Measurements from ENCODE around the gene NOP16. TPM values are rescaled to one million over a fixed set of nuclear protein-coding genes. Genes with fewer than 3 reads are reported as not detected.

The NOP16 gene
- polyA plus RNA-seq, 2 of the 4 experiments (the other 2 are of a cell fraction) = 90.7 to 127 TPM

- DNase-seq (ENCODE audit: low read depth in 1 of 2, low spot score in 1 of 2) = peak in 1 of 2 experiments; percentile 14
- peak overlapping the region; percentile 93 for H3K4me2 ChIP-seq
- peak; percentile 58 to 60 for ATAC-seq
- H3K27ac ChIP-seq = peak overlapping the region; percentile 88 to 94
- TF ChIP-seq PBX3 (IDR thresholded peaks at IDR 0.05) = no peak
- TF ChIP-seq JUNB (IDR thresholded peaks at IDR 0.05) = no peak
- no peak for TF ChIP-seq E2F6 (IDR thresholded peaks at IDR 0.05; ENCODE audit: borderline replicate concordance, low read depth)
- no peak for TF ChIP-seq TP53 (CRISPR knock-in tag; IDR thresholded peaks at IDR 0.05)
- TF ChIP-seq FOSB (CRISPR knock-in tag; IDR thresholded peaks at IDR 0.05) = no peak
- no peak for TF ChIP-seq MAX (IDR thresholded peaks at IDR 0.05)
- no peak for TF ChIP-seq EHMT2 (IDR thresholded peaks at IDR 0.05; ENCODE audit: low read depth)
- no peak for TF ChIP-seq FOSL2 (IDR thresholded peaks at IDR 0.05)
- TF ChIP-seq FOSL2 (CRISPR knock-in tag; IDR thresholded peaks at IDR 0.05) = no peak
- no peak for TF ChIP-seq KDM1A (IDR thresholded peaks at IDR 0.05; ENCODE audit: low read depth)
- TF ChIP-seq ZC3H11A (IDR thresholded peaks at IDR 0.05) = no peak
- TF ChIP-seq RCOR1 (IDR thresholded peaks at IDR 0.05; ENCODE audit: low read depth, low read length) = no peak
- no peak for TF ChIP-seq CHD4 (IDR thresholded peaks at IDR 0.05; ENCODE audit: borderline replicate concordance)
- TF ChIP-seq RARB (CRISPR knock-in tag; IDR thresholded peaks at IDR 0.05) = no peak
- peaks cover 15% of the 10 kb centered on the region; the same call in 1 of the 3 replicates for H3K4me1 ChIP-seq
- H3K9me3 ChIP-seq = no peaks in the 10 kb centered on the region
- POLR2A ChIA-PET = interaction anchor here (0.6 to 2.5 kb wide), 3 partner anchors 9 to 41 kb away, joined by 3 to 7 read pairs (median 7); partner anchors contain the start of genes HIGD2A and NOP16
- 7% methylated on average over 13 of the region's 27 CpGs for WGBS (ENCODE audit: missing lambda C conversion rate)
- CTCF ChIA-PET = interaction anchor here (0.6 to 2.6 kb wide), 7 partner anchors 8 to 629 kb away, joined by 3 to 6 read pairs (median 3); no protein-coding TSS in a partner anchor
- no peak for FAIRE-seq
- H3K4me3 ChIP-seq = peak overlapping the region; percentile 90
These were observed 27.4 kb downstream of the NOP16 start for GRCh38 chr5:176360894-176361436.

- Histone ChIP-seq H3K27ac (no peak overlapping the region), H3K9me3 (no peaks in the 10 kb centered on the region), H3K4me3 (no peak overlapping the region), H3K4me1 (peaks cover 15% of the 10 kb centered on the region; the same call in 1 of the 3 replicates), H3K4me2 (peak overlapping the region; percentile 93)
- no peak for FAIRE-seq
- TF ChIP-seq ATOH8 (CRISPR knock-in tag; IDR thresholded peaks at IDR 0.05; ENCODE audit: low read depth) = no peak
- ATAC-seq = no peak
- DNase-seq (ENCODE audit: low read depth in 1 of 2, low spot score in 1 of 2) = no peak
- WGBS (ENCODE audit: missing lambda C conversion rate) = 89% methylated on average over 4 of the region's 4 CpGs
- POLR2A ChIA-PET = interaction anchor here (0.6 to 2.5 kb wide), 2 partner anchors 29 to 670 kb away, joined by 3 to 7 read pairs; partner anchors contain the start of genes HIGD2A and NOP16
- CTCF ChIA-PET = interaction anchor here (0.9 to 1.3 kb wide), 2 partner anchors 11 to 45 kb away, joined by 3 to 4 read pairs; no protein-coding TSS in a partner anchor
These were observed 28.7 kb downstream of the NOP16 start for GRCh38 chr5:176359658-176360057.

GRCh38 chr5:176356179-176356566 is 32.2 kb downstream of the NOP16 start:
- POLR2A ChIA-PET = no interaction called here
- no peak for DNase-seq (ENCODE audit: low read depth in 1 of 2, low spot score in 1 of 2)
- Histone ChIP-seq H3K4me2 (no peak overlapping the region), H3K4me1 (peaks cover 11% of the 10 kb centered on the region; the same call in 1 of the 3 replicates), H3K4me3 (no peak overlapping the region), H3K9me3 (no peaks in the 10 kb centered on the region), H3K27ac (no peak overlapping the region)
- no peak for FAIRE-seq
- CTCF ChIA-PET = interaction anchor here (1.4 kb wide), 1 partner anchor 11 kb away, joined by 4 read pairs; no protein-coding TSS in a partner anchor
- WGBS (ENCODE audit: missing lambda C conversion rate) = 91% methylated on average over 3 of the region's 3 CpGs
- TF ChIP-seq CBX2 (IDR thresholded peaks at IDR 0.05; ENCODE audit: borderline replicate concordance, low read depth) (no peak), ZC3H11A (IDR thresholded peaks at IDR 0.05) (no peak), BHLHE40 (IDR thresholded peaks at IDR 0.05; ENCODE audit: low read depth, low read length) (no peak), REST (IDR thresholded peaks at IDR 0.05) (no peak), PHF8 (IDR thresholded peaks at IDR 0.05; ENCODE audit: borderline replicate concordance, low read depth) (no peak), CHD4 (IDR thresholded peaks at IDR 0.05; ENCODE audit: borderline replicate concordance) (no peak), CHD2 (IDR thresholded peaks at IDR 0.05; ENCODE audit: low read length, partially characterized antibody) (no peak), NPAS2 (CRISPR knock-in tag; IDR thresholded peaks at IDR 0.05; ENCODE audit: borderline replicate concordance) (no peak), MYC (IDR thresholded peaks at IDR 0.05; ENCODE audit: borderline replicate concordance, low read length) (no peak), JUN (IDR thresholded peaks at IDR 0.05) (no peak), HDAC2 (IDR thresholded peaks at IDR 0.05) (no peak), FOSL2 (IDR thresholded peaks at IDR 0.05) (no peak), FOSL2 (CRISPR knock-in tag; IDR thresholded peaks at IDR 0.05) (no peak), CBX8 (IDR thresholded peaks at IDR 0.05) (no peak)
- no peak for ATAC-seq
